Sigmoid colon (tissue), 7 donors: ENCODE data around the gene KIAA0040. TPM values are rescaled to one million over a fixed set of nuclear protein-coding genes. Genes with fewer than 3 reads are reported as not detected.

Experiments used
- DNase-seq: peaks from one replicate; pipeline ENCODE4 v3.0.0-alpha.2; 2019
- H3K27ac ChIP-seq, 4 donors: fragments of 200-600 bp; sonication (generic); one replicate each; pipeline ENCODE4 v1.5.1; 2016 to 2019; ENCODE audit warnings: mild to moderate bottlenecking in 1 of 4
- H3K27me3 ChIP-seq, 3 donors: fragments of 200-600 bp; sonication (generic); one replicate each; pipeline ENCODE4 v1.5.1; 2019; ENCODE audit warnings: mild to moderate bottlenecking in 1 of 3
- H3K36me3 ChIP-seq, 4 donors: fragments of 200-600 bp; sonication (generic); one replicate each; pipeline ENCODE4 v1.5.1; 2016 to 2019
- H3K4me1 ChIP-seq, 4 donors: fragments of 200-600 bp; sonication (generic); one replicate each; pipeline ENCODE4 v1.5.1; 2017 to 2019
- H3K4me3 ChIP-seq, 4 donors: fragments of 200-600 bp; sonication (generic); one replicate each; pipeline ENCODE4 v1.5.1; 2017 to 2019; ENCODE audit warnings: mild to moderate bottlenecking in 2 of 4, moderate library complexity in 1 of 4
- H3K9me3 ChIP-seq, 4 donors: fragments of 200-600 bp in 3 of 4; sonication (generic) in 3 of 4; one replicate each; pipeline versions ENCODE4 v1.5.1 to v1.6.1; 2013 to 2019
- EP300 ChIP-seq, 4 donors: sonication (generic); formaldehyde crosslinking; IDR thresholded peaks; one replicate each; pipeline ENCODE4 v1.6.1; 2017; ENCODE audit warnings: antibody characterized with exemption in 4 of 4
- POLR2A ChIP-seq, 2 donors: fragments of 450-650 bp; IDR thresholded peaks; one replicate each; pipeline ENCODE4 v1.6.1; 2016; ENCODE audit warnings: antibody characterized with exemption in 2 of 2, mild to moderate bottlenecking in 2 of 2, moderate library complexity in 2 of 2
- POLR2AphosphoS5 ChIP-seq, 4 donors: sonication (generic); formaldehyde crosslinking; IDR thresholded peaks; one replicate each; pipeline ENCODE4 v1.6.1; 2017; ENCODE audit warnings: antibody characterized with exemption in 4 of 4
- WGBS, 2 donors: extraction: QIAGEN DNeasy Blood & Tissue Kit; methylation state at CpG; one replicate each; pipeline ENCODE4 v1.1.7; 2013; 5-methylcytosine and 5-hydroxymethylcytosine counted together
- intact Hi-C: fragments of 100-400 bp; cut with DNase I; formaldehyde crosslinking; loops from one replicate; pipeline ENCODE4 v1.15.1; 2023
- polyA plus RNA-seq, 3 donors: library from polyadenylated mRNA; stranded (reverse); fragments of 200-250 nt; gene quantifications; one replicate each; pipeline ENCODE4 v1.2.3, GENCODE V29; 2013
- total RNA-seq, 4 donors: library from RNA; depleted of rRNA; stranded (reverse); fragments of >200 nt; gene quantifications; one replicate each; pipeline ENCODE4 v1.1.0, GENCODE V29; 2016
- TF ChIP-seq, protein P1 (sequence below), 4 experiments: fragments of 450-650 bp in 3 of 4; fragments of 200-600 bp in 1 of 4; IDR thresholded peaks; one replicate each; pipeline ENCODE4 v1.5.1; 2016 to 2019; ENCODE audit warnings: antibody characterized with exemption in 4 of 4, mild to moderate bottlenecking in 3 of 4, moderate library complexity in 2 of 4
- donor health status: healthy with polysubstance abuse.
- donor health status: Bipolar disorder and iron deficiency.
- donor health status: healthy.

The KIAA0040 gene
- total RNA-seq (10 to 100 TPM; 11.4 to 28.2 (median 20.4) TPM), polyA plus RNA-seq (10 to 100 TPM in 1 of 3 donors, 1 to 10 TPM in 2; 6.6 to 20.5 (median 6.9) TPM)

DNA sequence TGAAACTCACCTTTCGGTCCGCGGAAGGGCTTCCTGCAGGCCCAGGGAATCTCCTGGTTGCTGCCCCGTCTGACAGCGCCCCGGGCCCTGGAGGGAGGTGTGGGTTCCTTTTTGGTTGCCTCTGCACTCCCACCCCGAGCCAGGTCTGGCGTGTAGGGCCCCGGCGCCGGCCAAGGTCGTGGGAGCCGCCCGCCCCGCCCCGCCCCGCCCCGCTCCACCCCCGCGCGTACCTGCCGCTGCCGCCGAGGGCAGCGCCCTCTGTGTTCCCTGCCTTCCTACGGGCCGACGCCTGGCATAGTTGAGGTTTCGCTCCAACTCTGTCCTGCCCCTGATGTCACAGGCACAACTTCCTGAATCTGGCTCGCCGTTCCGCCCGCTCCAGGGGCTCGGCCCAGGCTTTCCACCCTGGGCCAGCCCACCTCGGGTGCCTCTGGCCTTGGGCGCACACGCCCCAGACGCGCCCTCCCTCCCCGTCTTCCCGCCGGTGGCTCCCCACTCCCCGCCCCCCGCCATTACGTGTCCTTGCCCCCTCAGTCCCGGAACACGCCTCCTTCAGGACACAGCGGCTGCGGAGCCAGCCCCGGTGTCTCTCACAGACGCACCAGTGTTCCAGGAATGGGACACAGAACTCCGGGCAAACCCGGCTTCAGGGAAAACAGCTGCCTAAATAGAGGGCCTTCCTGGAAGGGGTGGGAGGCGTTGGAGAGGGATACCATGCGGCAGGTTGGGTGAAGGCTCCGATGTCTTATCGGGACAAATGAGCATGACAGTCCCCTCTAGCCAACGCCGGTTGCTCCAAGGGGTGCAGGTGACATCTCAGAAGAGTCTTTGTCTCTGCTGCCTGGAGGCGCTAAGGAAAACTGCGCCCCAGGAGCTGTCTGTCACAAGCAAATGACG lies at the start of gene KIAA0040:
Gene KIAA0040 (minus strand): TSS at position 147 of the 897 bp plus-strand sequence. CDS start 31,763 bp downstream, outside the sequence.
- TF ChIP-seq EP300 (IDR thresholded peaks at IDR 0.05) (no peak), POLR2AphosphoS5 (IDR thresholded peaks at IDR 0.05) (peak in 3 of 4 donors; percentile 23 to 57 (median 39))
- no peaks in the 10 kb centered on the region for H3K27me3 ChIP-seq
- H3K9me3 ChIP-seq = no peaks in the 10 kb centered on the region
- H3K36me3 ChIP-seq = no peaks in the 10 kb centered on the region
- peak; percentile 90 for DNase-seq
- peaks cover 0 to 20% (median 8%) of the 10 kb centered on the region in 4 donors for H3K4me1 ChIP-seq
- WGBS, 2 donors = 2 to 7% methylated on average over 62 of the region's 62 CpGs
- peak within 1 kb of the TSS; percentile 76 to 86 (median 78) for H3K27ac ChIP-seq
- H3K4me3 ChIP-seq = peak within 1 kb of the TSS; percentile 36 to 71 (median 64)
- intact Hi-C loops = no loop called here

DNA sequence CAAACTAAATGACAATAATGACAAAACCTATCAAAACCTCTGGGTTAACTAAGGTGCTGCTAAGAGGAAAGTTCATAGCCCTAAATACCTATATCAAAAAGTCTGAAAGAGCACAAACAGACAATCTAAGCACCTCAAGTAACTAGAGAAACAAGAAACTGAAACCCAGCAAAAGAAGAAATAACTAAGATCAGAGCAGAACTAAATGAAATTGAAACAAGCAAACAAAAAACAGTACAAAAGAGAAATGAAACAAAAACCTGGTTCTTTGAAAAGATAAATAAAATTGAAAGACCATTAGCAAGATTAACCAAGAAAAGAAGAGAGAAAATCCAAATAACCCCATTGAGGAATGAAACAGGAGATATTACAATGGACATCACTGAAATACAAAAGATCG lies 44.8 kb upstream of the KIAA0040 start:
- TF ChIP-seq, protein P1, sequence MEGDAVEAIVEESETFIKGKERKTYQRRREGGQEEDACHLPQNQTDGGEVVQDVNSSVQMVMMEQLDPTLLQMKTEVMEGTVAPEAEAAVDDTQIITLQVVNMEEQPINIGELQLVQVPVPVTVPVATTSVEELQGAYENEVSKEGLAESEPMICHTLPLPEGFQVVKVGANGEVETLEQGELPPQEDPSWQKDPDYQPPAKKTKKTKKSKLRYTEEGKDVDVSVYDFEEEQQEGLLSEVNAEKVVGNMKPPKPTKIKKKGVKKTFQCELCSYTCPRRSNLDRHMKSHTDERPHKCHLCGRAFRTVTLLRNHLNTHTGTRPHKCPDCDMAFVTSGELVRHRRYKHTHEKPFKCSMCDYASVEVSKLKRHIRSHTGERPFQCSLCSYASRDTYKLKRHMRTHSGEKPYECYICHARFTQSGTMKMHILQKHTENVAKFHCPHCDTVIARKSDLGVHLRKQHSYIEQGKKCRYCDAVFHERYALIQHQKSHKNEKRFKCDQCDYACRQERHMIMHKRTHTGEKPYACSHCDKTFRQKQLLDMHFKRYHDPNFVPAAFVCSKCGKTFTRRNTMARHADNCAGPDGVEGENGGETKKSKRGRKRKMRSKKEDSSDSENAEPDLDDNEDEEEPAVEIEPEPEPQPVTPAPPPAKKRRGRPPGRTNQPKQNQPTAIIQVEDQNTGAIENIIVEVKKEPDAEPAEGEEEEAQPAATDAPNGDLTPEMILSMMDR (IDR thresholded peaks at IDR 0.05) = no peak
- TF ChIP-seq EP300 (IDR thresholded peaks at IDR 0.05) (no peak), POLR2AphosphoS5 (IDR thresholded peaks at IDR 0.05) (no peak), POLR2A (IDR thresholded peaks at IDR 0.05) (no peak)
- DNase-seq = no peak
- Histone ChIP-seq H3K27me3 (no peaks in the 10 kb centered on the region), H3K27ac (no peak overlapping the region), H3K36me3 (no peaks in the 10 kb centered on the region), H3K4me1 (no peaks in the 10 kb centered on the region), H3K9me3 (no peaks in the 10 kb centered on the region), H3K4me3 (no peak overlapping the region)
- WGBS, 2 donors = 87 to 90% methylated on average over 1 of the region's 1 CpG
- intact Hi-C loops = no loop called here

DNA sequence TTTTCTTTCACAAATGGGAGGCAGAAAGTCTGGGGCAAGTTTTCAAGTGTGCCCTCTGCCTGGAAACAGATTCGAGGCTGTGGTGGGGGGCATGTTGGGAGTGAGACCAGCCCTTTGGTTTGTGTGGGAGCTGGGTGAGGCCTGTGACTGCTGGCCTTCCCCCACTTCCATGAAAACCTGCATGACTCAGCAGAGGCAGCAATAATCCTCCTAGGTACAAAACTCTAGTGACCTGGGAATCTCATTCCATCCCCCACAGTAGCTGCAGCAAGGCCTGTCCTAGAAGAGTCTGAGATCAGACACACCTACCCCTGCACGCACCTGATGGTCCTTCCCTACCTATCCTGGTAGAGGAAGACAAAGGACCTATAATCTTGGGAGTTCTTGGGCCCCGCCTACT lies 42.1 kb upstream of the KIAA0040 start:
- Histone ChIP-seq H3K27me3 (no peaks in the 10 kb centered on the region), H3K4me3 (no peak overlapping the region), H3K36me3 (no peaks in the 10 kb centered on the region), H3K9me3 (no peaks in the 10 kb centered on the region), H3K4me1 (no peaks in the 10 kb centered on the region), H3K27ac (no peak overlapping the region)
- DNase-seq = no peak
- intact Hi-C loops = no loop called here
- 78 to 85% methylated on average over 3 of the region's 3 CpGs for WGBS, 2 donors
- TF ChIP-seq, protein P1 (IDR thresholded peaks at IDR 0.05) = no peak
- TF ChIP-seq POLR2AphosphoS5 (IDR thresholded peaks at IDR 0.05) = no peak
- TF ChIP-seq EP300 (IDR thresholded peaks at IDR 0.05) = no peak
- no peak for TF ChIP-seq POLR2A (IDR thresholded peaks at IDR 0.05)

DNA sequence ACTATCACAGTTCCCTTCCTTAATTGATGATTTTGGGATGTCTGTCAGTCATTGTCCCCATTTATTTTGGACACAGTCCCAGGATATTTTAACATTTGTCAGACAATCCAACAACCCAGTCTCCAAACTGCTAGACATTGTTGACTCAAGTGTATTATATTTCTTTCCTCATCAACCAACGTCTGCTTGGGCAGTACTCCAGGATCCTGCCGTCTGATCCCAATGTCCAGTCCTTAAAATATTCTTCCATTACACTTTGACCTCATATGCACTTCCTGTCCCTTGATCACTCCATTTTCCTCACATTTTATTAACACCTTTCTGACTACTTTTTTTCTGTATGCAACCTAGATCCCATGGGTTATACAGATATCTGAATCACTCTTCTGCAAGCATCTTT lies 39.8 kb upstream of the KIAA0040 start:
- H3K36me3 ChIP-seq = no peaks in the 10 kb centered on the region
- DNase-seq = no peak
- WGBS, 2 donors = 20 to 60% methylated on average over 2 of the region's 2 CpGs
- no peak overlapping the region for H3K27ac ChIP-seq
- intact Hi-C loops = no loop called here
- no peak overlapping the region for H3K4me3 ChIP-seq
- TF ChIP-seq, protein P1 (IDR thresholded peaks at IDR 0.05) = no peak
- no peak for TF ChIP-seq EP300 (IDR thresholded peaks at IDR 0.05)
- no peak for TF ChIP-seq POLR2AphosphoS5 (IDR thresholded peaks at IDR 0.05)
- no peak for TF ChIP-seq POLR2A (IDR thresholded peaks at IDR 0.05)
- no peaks in the 10 kb centered on the region for H3K4me1 ChIP-seq
- no peaks in the 10 kb centered on the region for H3K27me3 ChIP-seq
- no peaks in the 10 kb centered on the region for H3K9me3 ChIP-seq

DNA sequence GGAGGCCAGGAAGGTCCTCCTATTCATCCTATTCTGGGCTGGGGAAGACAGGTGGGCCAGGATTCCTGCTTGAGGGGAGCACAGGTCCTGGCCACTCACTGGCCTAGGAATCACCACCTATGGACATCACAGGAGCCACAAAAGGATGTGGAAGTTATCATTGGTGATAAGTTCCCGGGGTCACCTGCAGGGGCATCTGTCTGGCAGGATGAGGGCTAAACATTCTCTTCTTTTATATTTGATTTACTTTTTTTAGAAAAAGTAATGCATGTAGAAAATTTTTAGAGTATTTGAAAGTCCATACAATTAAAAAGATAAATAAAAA lies 33.2 kb upstream of the KIAA0040 start:
- Histone ChIP-seq H3K9me3 (no peaks in the 10 kb centered on the region), H3K36me3 (no peaks in the 10 kb centered on the region), H3K27ac (no peak overlapping the region), H3K4me3 (no peak overlapping the region), H3K27me3 (no peaks in the 10 kb centered on the region), H3K4me1 (no peaks in the 10 kb centered on the region)
- 0% methylated on average over 1 of the region's 1 CpG for WGBS, 2 donors
- DNase-seq = no peak
- no peak for TF ChIP-seq POLR2AphosphoS5 (IDR thresholded peaks at IDR 0.05)
- TF ChIP-seq EP300 (IDR thresholded peaks at IDR 0.05) = no peak
- TF ChIP-seq, protein P1 (IDR thresholded peaks at IDR 0.05) = no peak
- TF ChIP-seq POLR2A (IDR thresholded peaks at IDR 0.05) = no peak
- intact Hi-C loops = no loop called here
